IPS DF 6.9 (cell line): Measurements from ENCODE around the gene TBC1D22A.

Experiments
- DNase-seq: peaks from one replicate; pipeline ENCODE4 v3.0.0-alpha.2; 2013; ENCODE audit warnings: low read depth, low spot score
- H3K27ac ChIP-seq: one replicate; pipeline ENCODE4 v1.5.1; 2013; ENCODE audit warnings: low read length, control low read depth
- H3K27me3 ChIP-seq: 2 replicates; pipeline ENCODE4 v1.6.1; 2013; ENCODE audit warnings: mild to moderate bottlenecking, low read length; ENCODE audit not compliant: control insufficient read depth, insufficient read depth
- H3K36me3 ChIP-seq: 2 replicates; pipeline ENCODE4 v1.6.1; 2013; ENCODE audit warnings: low read length; ENCODE audit not compliant: control insufficient read depth, insufficient read depth
- H3K4me1 ChIP-seq: 2 replicates; pipeline ENCODE4 v1.6.1; 2013; ENCODE audit warnings: low read length; ENCODE audit not compliant: control insufficient read depth, insufficient read depth
- H3K4me3 ChIP-seq: 2 replicates; pipeline ENCODE4 v1.5.1; 2013; ENCODE audit warnings: mild to moderate bottlenecking, low read length
- H3K9me3 ChIP-seq: 2 replicates; pipeline ENCODE4 v1.6.1; 2013; ENCODE audit warnings: low read length, inconsistent platforms; ENCODE audit not compliant: control insufficient read depth, insufficient read depth
- WGBS: extraction: QIAGEN DNeasy Blood & Tissue Kit; methylation state at CpG from one replicate; pipeline ENCODE4 v1.1.7; 2013; ENCODE audit warnings: mixed read lengths, missing lambda C conversion rate; ENCODE audit not compliant: insufficient read length, insufficient coverage; 5-methylcytosine and 5-hydroxymethylcytosine counted together

Gene TBC1D22A

GRCh38 chr22:47146391-47146790 is 383.9 kb downstream of the TBC1D22A start:
- H3K9me3 ChIP-seq, result no peaks in the 10 kb centered on the region
- no peak overlapping the region for H3K4me3 ChIP-seq
- no peak overlapping the region for H3K27ac ChIP-seq
- no peak for DNase-seq
- no CpG with 5 or more reads among the region's 11 CpGs for WGBS
- no peaks in the 10 kb centered on the region for H3K36me3 ChIP-seq
- H3K27me3 ChIP-seq, result no peaks in the 10 kb centered on the region
- no peaks in the 10 kb centered on the region for H3K4me1 ChIP-seq

DNA sequence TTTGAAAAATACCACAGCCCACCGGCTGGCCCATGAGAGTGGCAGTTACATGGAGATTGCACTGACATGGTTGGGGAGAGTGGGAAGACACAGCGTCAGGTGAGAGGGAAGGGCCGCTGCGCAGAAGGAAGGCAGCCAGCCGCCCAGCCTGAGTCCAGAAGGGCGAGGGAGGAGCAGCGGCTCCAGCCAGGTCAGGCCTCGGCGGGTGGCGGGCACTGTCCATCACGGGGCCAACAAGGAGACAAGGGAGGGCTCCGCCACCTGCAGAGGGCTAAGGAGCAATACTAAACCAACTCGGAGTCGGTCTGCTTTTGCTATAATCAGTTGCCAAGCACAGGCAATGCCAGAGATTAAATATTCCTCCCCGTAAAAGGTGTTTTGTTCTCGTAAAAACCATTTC is 384.5 kb downstream of the TBC1D22A start:
- WGBS, result no CpG with 5 or more reads among the region's 16 CpGs
- Histone ChIP-seq H3K4me1 (no peaks in the 10 kb centered on the region), H3K4me3 (no peak overlapping the region), H3K27me3 (no peaks in the 10 kb centered on the region), H3K9me3 (no peaks in the 10 kb centered on the region), H3K36me3 (no peaks in the 10 kb centered on the region), H3K27ac (no peak overlapping the region)
- DNase-seq, result no peak

- Histone ChIP-seq H3K36me3 (no peaks in the 10 kb centered on the region), H3K4me1 (no peaks in the 10 kb centered on the region), H3K4me3 (no peak overlapping the region), H3K27me3 (no peaks in the 10 kb centered on the region), H3K27ac (no peak overlapping the region), H3K9me3 (no peaks in the 10 kb centered on the region)
- WGBS, result no CpG with 5 or more reads among the region's 13 CpGs
- no peak for DNase-seq
These were observed 385.1 kb downstream of the TBC1D22A start for GRCh38 chr22:47147572-47147971.

DNA sequence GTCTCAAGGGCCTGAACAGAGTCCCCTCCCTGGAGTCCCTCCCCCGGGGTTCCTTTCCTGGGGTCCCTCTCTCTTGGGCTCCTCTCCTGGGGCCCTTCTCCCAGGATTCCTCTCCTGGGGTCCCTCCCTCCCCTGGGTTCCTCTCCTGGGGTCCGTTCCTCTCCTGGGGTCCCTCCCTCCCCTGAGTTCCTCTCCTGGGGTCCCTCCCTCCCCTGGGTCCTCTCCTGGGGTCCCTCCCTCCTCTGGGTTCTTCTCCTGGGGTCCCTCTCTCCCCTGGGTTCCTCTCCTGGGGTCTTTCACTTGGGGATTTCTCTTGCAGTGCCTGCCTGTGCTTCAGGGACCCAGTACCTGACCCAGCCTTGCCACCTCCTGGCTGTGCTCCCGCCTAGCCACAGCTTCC is 386.1 kb downstream of the TBC1D22A start:
- no peak overlapping the region for H3K27ac ChIP-seq
- DNase-seq, result no peak
- no peaks in the 10 kb centered on the region for H3K9me3 ChIP-seq
- no CpG with 5 or more reads among the region's 3 CpGs for WGBS
- no peaks in the 10 kb centered on the region for H3K4me1 ChIP-seq
- no peaks in the 10 kb centered on the region for H3K27me3 ChIP-seq
- no peaks in the 10 kb centered on the region for H3K36me3 ChIP-seq
- H3K4me3 ChIP-seq, result no peak overlapping the region

GRCh38 chr22:47148956-47149728 is 386.7 kb downstream of the TBC1D22A start:
- no peak for DNase-seq
- H3K9me3 ChIP-seq, result no peaks in the 10 kb centered on the region
- WGBS, result no CpG with 5 or more reads among the region's 31 CpGs
- no peak overlapping the region for H3K27ac ChIP-seq
- no peaks in the 10 kb centered on the region for H3K27me3 ChIP-seq
- no peaks in the 10 kb centered on the region for H3K4me1 ChIP-seq
- H3K36me3 ChIP-seq, result no peaks in the 10 kb centered on the region
- H3K4me3 ChIP-seq, result no peak overlapping the region

DNA sequence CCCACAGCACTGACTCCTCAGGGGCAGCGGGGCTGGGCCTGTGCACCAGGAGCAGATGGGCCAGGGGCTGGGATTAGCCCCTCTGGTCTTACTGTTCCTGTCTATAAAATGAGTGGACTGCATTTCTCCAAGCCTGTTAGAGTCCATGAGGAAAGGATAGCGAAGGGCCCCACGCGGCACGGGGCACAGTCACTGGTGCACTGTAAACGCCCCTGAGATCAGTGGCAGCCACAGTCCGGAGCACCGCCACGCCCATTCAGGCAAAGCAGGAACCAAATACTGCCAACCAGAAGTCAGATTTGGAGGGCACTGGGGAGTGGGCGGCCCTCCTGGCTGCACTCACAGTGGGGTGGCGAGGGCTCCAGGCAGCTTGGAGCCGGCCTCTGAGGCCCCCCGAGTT is 387.5 kb downstream of the TBC1D22A start:
- Histone ChIP-seq H3K9me3 (no peaks in the 10 kb centered on the region), H3K4me3 (no peak overlapping the region), H3K36me3 (no peaks in the 10 kb centered on the region), H3K4me1 (no peaks in the 10 kb centered on the region), H3K27ac (no peak overlapping the region), H3K27me3 (no peaks in the 10 kb centered on the region)
- no CpG with 5 or more reads among the region's 13 CpGs for WGBS
- DNase-seq, result no peak

DNA sequence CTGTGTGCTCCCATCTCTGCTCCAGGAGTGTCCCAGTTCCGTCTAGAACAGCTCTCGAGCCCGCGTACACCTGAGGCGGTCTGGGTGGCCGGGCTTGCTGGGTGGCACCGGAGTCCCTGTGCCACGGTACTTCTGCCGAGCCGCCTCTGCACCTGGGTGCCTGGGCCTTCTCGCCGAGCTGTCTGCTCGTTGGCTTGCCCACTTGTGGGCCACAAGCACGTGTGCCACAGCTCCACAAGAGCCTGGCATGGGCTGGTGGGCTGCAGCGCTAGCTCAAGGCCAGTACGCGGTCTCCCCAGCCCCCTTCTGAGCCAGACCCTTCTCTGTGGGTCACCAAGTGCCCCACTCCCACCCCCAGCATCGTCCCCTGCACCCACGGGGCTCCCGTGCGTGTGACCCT is 388.0 kb downstream of the TBC1D22A start:
- no peak for DNase-seq
- Histone ChIP-seq H3K27ac (no peak overlapping the region), H3K9me3 (no peaks in the 10 kb centered on the region), H3K36me3 (no peaks in the 10 kb centered on the region), H3K27me3 (no peaks in the 10 kb centered on the region), H3K4me3 (no peak overlapping the region), H3K4me1 (no peaks in the 10 kb centered on the region)
- WGBS, result no CpG with 5 or more reads among the region's 21 CpGs

DNA sequence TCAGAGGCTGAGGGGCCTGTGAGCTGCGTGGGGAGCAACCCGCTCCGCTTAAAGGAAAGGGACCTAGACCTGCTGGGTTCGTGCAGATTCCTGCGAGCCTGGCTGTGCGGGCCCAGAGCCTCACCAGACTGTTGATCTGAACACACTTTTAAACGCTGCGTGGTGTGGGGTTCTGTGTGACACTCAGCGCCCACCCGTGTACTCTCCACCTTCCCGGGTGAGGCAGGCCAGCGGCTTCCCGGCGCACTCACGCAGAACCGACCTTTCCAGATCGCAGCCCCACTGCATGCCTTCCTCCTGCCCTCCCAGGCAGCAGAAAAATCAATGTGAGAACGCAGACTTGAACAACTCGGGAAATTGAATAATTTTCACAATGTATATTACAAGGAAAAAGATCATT is 388.6 kb downstream of the TBC1D22A start:
- no peaks in the 10 kb centered on the region for H3K4me1 ChIP-seq

DNA sequence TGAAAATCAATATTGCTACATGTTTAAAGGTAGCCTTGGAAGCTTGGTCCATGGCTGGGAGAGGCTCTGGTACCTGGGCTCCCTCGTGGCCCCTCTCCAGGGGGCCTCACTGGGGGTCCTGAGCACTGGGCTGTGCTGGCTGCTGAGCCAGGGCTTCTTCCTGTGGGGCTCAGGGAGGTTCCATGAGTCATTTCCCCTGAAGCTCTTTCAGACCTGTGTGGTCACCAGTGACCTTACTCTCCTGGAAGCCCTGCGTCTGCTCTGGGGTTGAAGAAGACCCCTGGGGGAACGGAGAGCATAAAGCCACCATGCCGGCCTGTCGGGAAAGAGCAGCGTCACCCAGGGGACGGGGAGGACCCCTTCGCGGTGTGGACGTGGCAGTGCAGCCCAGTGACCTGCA is 389.0 kb downstream of the TBC1D22A start:
- no peaks in the 10 kb centered on the region for H3K9me3 ChIP-seq
- H3K4me1 ChIP-seq, result no peaks in the 10 kb centered on the region
- H3K36me3 ChIP-seq, result no peaks in the 10 kb centered on the region
- no peaks in the 10 kb centered on the region for H3K27me3 ChIP-seq
- no CpG with 5 or more reads among the region's 10 CpGs for WGBS
- no peak overlapping the region for H3K4me3 ChIP-seq
- DNase-seq, result no peak
- H3K27ac ChIP-seq, result no peak overlapping the region

More for the DNA sequence above, 388.6 kb downstream of the TBC1D22A start:
- no peak overlapping the region for H3K4me3 ChIP-seq
- no peak overlapping the region for H3K27ac ChIP-seq
- no peaks in the 10 kb centered on the region for H3K9me3 ChIP-seq
- no peaks in the 10 kb centered on the region for H3K36me3 ChIP-seq
- no peak for DNase-seq
- no CpG with 5 or more reads among the region's 19 CpGs for WGBS
- H3K27me3 ChIP-seq, result no peaks in the 10 kb centered on the region

DNA sequence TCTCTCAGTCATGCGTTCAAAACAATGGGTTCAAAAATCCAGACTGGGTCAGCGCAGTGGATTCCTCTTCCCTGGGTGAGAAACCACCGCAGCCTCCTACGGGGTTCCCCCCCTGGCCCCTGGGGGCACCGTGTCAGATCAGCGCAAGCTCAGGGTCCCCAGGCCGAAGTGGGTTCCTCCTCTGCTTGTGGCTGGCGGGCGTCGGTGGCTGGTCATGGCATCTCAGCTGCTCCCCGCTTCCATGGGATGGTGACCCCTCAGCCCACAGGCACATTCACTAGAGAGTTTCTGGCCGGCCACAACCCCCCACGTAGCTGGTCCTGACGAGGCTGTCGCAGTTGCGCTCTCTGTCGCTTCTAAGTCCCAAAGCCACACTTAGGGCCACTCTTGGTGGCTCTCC is 389.8 kb downstream of the TBC1D22A start:
- no peak overlapping the region for H3K27ac ChIP-seq
- no peaks in the 10 kb centered on the region for H3K9me3 ChIP-seq
- H3K4me3 ChIP-seq, result no peak overlapping the region
- no peaks in the 10 kb centered on the region for H3K27me3 ChIP-seq
- no peaks in the 10 kb centered on the region for H3K4me1 ChIP-seq
- WGBS, result no CpG with 5 or more reads among the region's 17 CpGs
- no peak for DNase-seq
- H3K36me3 ChIP-seq, result no peaks in the 10 kb centered on the region

DNA sequence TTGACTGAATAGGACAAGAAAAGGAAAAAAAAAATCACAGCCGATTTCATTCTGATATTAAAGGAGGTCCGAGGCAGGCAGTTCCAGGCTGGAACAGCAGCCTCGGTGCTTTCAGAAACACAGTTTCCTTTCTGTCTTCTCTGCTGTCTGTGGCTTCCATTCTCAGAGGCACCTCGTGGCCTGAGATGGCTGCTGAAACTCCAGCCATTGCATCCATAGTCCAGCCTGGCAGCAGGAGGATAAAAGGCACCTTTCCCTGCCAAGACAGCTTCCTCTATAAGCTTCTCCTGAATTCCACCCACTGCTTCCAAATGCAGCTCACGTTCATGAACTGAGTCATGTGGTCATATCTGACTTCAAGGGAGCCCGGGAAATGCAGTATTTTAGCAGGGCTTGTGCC is 390.5 kb downstream of the TBC1D22A start:
- whole genome bisulfite sequencing, result no CpG with 5 or more reads among the region's 6 CpGs
- no peak for DNase-seq
- Histone ChIP-seq H3K9me3 (no peaks in the 10 kb centered on the region), H3K4me3 (no peak overlapping the region), H3K27ac (no peak overlapping the region), H3K27me3 (no peaks in the 10 kb centered on the region), H3K4me1 (no peaks in the 10 kb centered on the region), H3K36me3 (no peaks in the 10 kb centered on the region)
